HG03064 (cell line): ENCODE results near the gene WDR7.

Experiments
- ATAC-seq: cut with Tn5 transposase; IDR thresholded peaks from one replicate; pipeline ENCODE4 v1.9.1; 2021; ENCODE audit warnings: low read depth; ENCODE audit not compliant: unreplicated experiment

The WDR7 gene

DNA sequence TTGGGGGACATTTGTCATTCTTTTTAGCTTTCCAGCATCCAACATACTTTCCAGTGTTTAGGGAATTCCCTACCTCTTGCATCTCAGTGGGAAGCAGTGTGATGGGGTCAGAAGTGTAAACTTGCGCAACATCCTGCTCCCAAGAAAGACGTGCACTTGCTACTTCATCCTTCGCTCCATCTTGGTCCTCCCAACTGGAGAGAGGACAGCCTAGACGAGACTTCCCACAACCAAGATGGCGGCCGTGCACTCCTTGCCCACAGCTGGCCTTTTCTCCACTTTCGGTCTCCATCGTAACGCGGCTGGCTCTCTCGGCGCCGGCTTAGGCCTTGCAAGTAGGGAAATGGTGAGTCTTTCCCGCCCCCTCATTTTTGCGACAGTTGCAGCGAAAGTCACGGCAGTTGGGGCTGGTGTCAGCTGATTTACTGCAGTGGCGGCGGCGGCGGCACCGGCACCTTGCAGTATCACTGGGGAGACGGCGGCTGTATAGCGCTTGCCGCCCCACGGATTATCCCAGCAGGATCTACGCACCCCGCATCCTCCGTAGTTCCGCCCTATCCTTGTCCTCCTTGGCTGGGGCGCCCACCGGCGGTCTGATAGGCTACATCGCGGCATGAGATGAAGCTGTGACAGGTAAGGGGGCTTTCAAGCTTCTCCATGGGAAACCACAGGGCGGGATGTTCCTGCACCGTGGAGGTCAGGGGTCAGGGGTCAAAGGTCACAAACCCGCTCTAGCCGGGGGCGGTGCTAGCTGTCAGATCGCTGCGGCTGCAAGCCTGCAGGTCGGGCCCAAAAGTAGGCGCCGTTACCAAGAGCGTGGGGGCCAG, at the start of gene WDR7:
WDR7 (plus strand) TSS at position 416 of the 827 bp plus-strand sequence. CDS start 21,157 bp downstream, outside the sequence.
- peak; percentile 94 for ATAC-seq

DNA sequence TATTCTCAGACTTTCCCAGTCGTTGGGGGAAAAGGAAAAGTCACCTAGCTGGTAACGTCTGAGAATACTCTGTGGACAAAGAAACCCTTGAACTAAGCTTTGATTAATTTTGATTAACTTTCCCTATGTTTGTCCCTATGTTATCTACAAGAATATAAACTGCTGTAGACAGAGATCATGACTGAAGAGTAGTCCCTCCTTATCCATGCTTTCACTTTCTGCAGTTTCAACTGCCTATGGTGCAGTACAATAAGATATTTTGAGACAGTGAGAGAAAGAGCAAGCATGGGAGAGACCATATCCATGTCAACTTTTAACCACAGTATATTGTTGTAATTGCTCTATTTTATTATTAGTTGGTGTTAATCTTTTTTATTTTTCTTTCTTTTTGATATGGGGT, 44.5 kb upstream of the WDR7 start:
- ATAC-seq = no peak

DNA sequence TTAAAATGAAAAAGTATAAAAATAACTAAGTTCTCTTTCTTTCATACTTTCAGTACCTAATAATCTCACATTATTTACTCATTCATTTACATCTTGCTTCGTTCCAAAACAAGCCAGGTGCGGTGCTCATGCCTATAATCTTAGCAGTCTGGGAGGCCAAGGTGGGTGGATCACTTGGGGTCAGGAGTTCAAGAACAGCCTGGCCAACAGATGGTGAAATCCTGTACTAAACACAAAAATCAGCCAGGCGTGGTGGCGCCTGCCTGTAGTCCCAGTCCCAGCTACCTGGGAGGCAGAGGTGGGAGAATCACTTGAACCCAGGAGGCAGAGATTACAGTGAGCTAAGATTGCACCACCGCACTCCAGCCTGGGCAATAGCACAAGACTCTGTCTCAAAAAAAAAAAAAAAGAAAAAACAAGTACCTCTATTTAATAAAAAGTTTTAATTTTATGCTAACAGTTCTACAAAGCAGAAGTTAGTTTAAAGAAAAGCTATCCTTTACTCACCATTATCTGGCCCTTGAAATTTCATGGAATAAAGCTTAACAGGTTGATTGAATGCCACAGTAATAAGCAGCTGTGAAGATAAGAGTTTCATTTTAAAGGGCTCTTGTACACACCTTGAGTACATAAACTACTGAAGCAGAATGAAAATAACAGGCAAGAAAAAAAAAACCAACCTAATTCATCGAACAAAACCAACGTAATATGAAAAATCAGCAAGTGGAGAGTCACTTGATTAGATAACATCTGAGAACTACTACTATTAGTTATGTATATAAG, 35.2 kb upstream of the WDR7 start:
- no peak for ATAC-seq

DNA sequence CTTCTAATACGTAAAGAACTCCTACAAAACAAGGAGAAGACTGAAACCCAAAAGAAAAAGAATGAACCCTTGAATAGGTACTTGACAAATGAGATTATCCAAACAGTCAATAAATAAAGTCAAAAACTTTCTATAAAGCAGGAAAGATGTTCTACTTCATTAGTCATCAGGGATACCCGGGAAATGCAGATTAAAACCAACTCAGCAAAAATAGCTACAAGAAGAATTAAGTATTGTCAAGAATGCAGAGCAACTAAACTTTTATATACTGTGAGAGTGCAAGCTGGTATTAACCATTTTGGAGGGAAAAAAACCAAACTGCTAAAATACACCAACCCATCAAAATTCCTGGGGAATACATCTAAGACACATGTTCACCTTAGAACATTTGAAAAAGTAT, 23.2 kb upstream of the WDR7 start:
- no peak for ATAC-seq

DNA sequence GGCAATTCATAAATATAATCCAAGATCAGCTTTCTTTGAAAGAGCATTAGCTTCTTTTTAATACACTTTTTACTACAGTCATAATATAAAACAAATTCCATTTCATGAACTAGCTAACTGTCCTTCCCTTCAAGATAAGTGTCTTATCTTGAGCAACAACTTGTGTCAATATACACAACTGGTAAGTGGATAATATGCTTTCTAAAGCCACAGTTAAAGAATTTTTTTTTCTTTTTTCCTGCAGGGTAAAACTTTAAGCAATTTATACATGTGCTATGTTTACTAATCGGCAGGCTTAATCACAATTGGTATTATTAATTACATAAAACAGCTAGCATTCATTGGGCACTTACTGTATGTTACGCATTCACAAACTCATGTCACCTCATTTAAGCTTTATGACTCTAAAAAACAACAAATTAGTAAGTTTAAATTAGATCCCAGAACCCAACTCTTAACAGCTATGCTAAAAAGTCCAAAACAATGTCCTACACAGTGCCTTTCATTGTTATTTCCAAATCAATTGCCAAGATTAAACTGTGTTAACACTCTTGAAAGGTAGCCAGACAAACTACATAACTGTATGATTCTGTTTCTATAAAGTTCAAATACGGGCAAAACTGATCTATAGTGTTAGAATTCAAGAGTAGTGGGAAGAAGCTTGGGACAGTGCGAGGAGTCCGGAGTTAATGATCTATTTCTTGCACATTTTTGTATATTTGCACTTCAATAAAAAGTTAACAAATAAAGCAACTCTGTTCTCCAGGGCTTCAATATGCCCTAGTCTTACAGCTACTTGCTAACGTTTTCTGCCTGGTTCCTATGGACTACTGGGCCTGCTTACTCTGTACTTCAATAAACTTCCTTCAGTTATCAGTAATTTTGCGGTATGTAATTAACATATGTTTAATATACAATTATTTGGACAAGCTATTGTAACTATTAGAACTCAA, 18.8 kb upstream of the WDR7 start:
- no peak for ATAC-seq

DNA sequence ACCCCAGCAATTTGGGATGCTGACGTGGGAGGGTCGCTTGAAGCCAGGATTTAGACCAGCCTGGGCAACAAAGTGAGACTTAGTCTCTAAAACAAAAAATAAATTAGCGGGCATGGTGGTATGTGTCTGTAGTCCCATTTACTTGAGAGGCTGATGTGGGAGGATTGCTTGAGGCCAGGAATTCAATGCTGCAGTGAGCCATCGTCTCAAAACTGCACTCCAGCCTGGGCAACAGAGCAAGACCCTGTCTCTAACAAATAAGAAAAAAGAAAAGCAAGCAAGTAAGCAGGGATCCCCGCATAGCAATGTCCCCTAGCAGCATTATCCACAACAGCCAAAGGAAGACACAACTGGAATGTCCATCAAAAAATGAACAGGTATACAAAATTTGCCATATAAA, 16.2 kb upstream of the WDR7 start:
- ATAC-seq = no peak

DNA sequence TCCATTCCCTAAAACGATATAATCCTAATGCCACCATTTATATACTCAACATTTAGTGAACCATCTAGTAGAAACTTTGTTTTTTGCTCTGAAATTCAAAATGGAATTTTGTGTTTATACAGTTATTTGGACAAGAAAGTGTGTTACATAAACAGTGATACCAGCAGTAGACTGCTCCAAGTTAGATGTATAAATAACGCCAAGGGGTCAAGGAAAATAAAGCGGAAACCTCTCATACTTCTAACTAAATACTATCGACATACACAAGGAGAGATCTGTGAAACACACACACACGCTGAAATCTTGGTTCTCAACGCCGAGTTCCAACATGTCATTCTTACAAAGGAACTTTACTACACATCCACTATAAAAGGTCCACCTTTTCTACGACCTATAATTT, 14.0 kb upstream of the WDR7 start:
- no peak for ATAC-seq

DNA sequence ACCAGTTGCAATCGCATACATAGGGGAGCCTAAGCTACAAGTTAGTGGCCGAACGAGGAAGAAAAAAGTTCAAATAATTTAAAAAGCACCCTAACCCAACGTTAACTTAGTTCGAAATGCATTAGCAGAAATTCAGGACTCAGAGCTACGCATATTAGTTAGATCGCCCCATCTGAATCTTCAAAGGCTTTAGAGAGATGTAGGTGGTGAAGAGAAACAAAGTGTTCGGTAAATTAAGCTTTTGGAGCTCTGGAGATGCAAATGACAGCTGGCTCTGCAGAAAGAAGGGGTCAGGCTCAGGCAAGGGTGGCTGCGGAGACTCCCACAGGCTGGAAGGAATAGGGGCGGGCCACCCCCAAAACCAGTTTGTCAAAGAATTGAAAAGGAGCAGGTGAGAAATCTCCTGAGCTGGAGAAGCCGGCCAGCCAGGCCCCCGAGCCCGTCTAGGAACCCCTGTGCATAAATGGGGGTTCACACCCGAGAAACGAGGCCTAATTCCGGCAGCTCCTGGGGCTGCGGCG, 13.4 kb upstream of the WDR7 start:
- peak; percentile 0 for ATAC-seq

DNA sequence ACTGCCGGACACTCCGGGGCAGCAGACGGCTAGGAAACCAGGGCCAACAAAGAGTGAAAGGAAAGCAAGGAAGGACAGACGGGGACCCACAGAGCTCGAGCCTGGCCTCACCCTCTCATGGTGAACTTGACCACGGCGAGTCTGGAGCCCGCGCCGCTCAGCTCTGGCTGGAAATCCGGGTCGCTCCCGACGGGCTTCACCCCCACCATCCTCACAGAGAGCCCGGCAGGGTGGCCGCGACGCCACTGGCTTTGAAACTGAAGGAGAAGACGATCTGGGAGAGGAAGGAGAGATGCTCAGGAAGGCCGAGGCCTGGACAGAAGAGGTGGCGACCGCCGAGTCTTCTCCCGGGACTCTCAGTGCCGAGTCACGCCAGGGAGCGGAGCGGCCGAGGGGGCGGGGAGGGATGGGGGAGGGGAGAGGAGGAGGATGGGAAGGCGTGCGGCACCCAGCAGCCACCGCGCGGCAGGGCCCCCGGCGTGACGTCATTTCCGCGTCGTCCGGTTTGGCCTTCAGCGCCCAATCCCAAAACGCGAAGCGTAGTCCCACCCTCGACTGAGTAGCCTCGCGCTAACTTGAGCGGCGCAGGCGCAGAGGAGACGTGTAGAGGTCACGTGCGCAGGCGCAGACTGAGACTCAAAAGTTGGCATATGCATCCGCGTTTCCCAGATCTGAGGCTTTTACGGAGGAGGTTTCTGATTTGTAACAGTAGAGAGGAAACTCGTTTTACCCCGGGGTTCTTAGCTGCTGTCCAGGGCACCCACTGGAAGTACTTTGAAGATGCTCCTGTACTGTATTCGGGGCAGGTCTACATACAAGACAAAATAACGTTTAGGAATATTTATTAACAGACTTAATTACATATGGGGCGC, 12.7 kb upstream of the WDR7 start, which contains the start of gene TXNL1:
TXNL1 (minus strand) TSS at position 361 of the 872 bp plus-strand sequence; CDS start at position 209, 152 bp downstream.
- ATAC-seq = peak; percentile 94

DNA sequence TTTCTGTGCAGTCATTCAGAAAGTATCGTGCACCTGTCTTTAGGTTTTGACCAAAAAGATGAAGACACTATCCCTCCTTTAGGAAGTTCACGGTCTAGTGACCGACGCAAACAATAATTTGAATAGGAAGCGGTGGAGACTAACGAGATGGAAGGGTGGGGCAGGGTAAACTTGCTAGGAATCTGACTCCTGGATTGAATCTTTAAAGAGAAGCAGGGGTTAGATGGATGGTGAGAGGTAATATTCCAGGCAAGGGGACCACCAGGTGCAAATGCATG, 12.1 kb upstream of the WDR7 start:
- peak; percentile 10 for ATAC-seq

DNA sequence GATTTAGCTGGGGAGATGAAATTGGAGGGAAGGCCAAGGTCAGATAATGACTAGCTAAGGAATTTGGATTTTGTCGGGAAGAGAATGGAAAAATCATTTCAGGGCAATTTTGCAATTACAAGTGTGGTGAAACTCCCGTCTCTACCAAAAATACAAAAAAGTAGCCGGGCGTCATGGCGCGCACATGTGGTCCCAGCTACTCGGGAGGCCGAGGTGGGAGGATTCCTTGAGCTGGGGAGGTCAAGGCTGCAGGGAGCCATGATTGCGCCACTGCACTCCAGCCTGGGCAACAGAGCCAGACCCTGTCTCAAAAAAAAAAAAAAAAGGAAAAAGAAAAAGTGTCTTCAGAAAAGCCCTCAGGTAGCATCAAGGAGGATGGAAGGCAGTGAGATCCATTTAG, 11.6 kb upstream of the WDR7 start:
- no peak for ATAC-seq

DNA sequence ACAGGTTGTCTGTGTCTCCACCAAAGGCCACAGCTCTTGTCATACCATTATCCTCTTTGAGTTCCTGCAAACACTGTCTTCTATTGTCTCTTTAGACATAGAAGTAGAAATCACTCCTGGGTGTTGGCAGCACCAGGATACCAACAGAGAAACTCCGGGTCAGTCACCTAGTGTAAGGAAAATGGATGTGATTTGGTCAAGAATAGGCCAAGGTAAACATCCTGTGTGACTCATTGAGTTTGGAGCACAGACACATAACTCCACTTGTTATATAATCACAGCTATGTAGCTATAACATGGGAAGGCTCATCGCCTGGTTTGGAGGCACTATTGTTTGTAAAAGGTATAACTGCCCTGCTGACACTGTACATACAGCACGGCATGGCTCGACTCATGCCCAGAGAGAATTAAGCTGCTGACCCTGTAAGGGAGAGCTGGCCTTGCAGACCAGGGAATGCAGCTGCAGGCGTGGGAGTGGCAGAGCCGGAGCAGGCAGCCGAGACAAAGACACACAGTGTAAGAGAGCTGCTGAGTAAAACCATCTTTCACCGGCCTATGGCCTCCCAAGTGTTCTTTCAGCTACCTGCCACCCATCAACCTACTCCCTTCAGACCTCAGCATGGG, 9.3 kb upstream of the WDR7 start:
- ATAC-seq = no peak

DNA sequence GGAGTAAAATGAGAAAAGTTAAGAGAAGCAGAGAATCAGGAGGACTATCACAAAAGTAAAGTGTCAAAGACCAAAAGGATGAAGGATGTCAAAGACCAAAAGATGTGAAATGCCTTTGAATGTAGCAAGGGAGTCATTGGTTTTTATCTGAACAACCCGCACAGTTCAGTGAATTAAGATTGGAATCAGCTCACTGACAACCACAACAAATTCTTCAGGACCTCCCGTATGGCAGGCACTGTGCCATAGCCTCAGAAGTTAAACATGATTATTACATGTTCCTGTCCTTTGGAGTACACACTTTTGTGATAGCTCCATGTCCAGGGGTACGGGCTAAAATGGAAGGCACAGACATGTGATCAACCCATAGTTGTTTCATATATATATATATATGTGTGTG, 7.8 kb upstream of the WDR7 start:
- no peak for ATAC-seq

DNA sequence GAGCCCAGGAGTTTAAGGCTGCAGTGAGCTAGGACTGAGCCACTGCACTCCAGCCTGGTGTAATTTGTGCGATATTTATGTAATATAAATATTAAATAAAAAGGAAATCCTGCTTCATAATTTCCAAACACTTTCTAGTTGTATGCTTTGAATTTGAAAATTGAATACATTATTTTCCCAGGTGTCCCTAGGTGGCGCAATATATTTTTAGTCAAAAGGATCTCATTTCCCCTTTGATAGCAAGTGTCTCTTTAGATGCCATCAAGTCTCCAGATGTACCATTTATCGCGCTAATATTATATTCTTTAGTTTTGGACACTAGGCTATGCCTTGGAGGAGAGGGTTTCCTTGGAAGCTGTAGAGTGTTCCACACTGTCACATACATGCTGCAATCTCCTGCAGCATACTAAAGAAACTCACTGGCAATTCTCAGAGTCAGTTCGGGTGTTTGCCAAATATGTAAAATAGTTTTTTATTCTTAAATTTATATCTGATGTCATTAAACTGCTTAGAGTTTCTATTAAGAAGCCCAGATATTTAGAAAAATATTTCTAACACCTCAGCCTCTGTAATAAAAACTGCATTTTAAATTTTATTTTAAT, 5.6 kb upstream of the WDR7 start:
- no peak for ATAC-seq

DNA sequence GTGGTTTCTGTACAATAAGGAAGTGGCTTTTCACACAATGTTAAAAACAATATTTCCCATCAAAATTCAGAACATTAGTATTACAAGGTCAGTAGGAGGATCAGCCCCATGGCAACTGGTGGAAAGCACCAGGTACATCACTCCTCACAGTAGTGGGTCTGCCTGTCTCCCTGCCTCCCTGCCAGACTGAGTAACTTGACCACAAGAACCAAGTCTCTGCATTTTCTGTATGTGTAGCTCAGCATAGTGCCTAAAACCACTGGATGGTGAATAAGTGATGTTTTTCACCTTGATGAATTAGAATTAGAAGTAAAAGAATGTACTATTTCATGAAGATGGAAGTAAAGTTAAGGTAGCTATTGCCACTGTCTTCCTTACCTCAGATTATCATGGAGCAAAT, 4.1 kb upstream of the WDR7 start:
- no peak for ATAC-seq

DNA sequence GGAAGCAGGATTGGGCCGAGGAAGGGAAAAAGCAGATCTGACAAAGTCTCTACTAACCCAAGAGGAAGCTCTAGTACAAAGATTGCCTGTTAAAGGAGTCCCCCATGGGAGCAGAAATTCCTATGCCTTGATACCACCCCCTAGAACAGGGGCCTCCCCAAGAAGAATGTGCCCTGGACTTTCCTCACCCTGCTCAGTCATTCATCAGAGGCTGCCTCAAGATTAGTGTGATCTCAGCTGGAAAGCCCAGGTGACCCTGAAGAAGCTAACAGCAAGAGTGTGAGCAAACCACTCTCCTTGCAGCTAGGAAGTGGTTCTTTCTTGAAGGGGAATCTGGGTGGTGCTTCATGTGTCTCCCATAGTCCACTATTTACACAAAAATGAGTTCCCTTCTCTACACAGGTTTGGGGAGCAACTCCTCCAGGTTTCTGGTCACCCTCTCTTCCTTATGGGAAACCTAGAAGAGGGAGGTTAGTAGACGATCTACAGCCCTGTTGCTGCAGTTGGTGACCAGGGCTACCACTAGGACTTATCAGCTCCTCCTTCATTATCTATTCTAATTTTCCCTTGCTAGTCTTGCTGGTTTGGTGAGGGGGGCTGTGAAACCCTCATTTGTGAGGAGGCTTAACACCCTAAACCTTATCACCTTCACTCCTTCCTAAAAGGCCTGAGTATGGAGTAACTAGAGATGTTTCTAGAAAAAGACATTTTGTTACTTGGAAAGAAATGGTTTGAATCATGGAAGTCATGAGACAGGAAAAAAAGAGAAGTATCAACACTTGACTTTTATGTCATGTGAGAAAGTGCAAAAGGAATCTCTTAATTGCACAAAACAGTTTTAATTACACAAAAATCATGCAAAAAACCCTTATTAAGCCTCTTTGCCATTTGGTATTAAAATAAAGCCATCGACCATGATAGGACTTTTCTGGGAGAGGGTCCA, 2.9 kb upstream of the WDR7 start:
- ATAC-seq = no peak

DNA sequence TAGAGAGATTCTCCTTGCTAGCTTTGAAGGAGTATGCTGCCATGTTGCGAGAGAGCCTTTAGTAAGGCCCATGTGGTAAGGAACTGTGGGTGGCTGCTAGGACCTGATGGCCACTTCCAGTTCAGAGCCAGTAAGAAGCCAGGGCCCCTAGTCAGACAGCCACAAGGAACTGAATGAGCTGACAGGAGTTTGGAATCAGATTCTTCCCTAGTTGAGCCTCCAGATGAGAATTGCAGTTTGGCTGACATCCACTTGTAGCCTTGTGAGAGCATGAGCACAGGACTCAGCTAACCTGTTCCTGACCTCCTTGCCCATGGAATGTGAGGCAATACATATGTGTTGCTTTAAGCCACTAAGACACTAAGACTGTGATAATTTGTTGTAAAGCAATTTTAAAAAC, 1.2 kb upstream of the WDR7 start:
- ATAC-seq = no peak

DNA sequence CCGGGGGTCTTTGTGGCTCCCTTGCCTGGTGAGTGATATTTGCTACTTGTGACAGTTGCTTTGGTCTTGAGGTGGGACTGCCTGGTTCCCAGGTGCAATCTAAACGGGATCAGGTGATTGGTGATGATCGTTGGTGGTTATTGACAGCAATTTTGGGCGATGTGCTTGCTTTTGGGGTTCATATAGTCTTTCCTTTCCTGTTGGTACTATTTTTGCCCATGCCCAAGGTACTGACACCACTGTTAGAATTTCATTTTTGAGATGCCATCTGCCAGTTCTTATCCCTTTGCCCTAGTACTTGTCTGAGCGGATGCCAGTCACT, 573 bp downstream of the WDR7 start:
- no peak for ATAC-seq
